Activated CD4-positive, alpha-beta T cell treated with anti-CD3 and anti-CD28 coated beads, Interleukin-2, amount 50 U/mL, for 16 hours (primary cell): ENCODE results near the gene MOGAT3.

Source experiments
- DNase-seq: peaks from one replicate; pipeline ENCODE4 v3.0.0-alpha.2; 2020

Gene MOGAT3

DNA sequence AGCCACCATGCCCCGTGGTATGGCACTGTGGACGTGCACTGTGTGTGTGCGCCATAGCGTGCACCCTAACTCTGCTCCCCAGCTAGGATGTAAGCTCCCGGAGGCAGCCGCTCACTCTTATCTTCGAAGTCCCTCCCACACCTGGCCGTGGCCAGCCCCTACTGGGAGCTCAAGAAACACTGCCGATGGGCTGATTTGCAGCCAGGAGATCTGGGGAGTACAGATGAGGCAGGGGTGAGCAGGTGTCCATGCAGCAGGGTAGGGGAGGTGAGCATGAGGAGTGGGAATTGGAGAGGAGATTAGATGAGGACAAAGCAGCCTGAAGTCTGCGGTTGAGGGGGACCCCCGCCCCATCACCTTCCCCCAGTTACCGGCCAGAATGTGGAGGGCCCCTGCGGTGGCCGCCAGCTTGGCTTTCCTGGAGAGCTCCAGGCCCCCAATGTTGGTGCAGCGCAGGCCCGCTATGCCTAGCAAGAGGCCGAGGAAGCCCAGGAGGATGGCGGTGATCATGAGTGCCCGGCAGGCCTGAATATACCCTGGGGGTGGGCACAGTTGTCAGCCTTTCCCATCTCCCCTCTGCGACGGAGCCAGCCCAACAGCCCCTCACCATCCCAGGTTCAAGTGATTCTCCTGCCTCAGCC, 33.2 kb upstream of the MOGAT3 start:
- no peak for DNase-seq

DNA sequence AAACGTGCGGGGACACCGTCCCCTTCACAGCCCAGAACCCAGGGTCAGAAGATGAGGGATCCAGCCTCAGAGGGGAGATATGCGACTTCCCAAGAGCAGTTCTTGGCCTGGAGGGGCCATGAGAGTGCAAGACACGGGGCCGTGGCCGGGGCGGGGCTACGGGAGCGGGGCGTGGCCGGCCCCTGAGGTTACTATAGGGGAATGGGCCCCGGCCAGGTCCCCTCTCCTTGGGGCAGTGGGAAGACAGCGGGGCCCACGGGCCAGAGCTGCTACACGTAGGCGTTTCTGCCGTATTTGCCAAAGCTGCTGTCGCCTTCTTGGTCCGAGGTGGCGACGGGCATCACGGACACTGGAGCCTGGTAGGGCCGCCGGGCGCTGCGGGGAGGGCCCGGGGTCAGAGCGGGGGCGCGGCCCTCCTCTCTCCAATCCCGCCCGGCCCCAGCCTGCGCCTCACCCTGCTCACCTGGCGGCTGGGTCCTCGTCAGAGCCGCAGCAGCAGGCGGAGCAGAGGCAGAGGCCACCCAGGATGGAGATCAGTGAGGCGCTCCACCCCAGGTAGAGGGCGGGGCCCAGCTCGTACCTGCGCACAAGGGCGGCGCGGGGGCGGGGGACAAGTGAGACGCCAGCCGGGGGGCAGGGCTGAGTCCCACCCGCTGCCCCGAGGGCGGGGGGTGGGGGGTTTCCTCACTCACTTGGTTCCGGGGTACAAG, 31.5 kb upstream of the MOGAT3 start:
- no peak for DNase-seq

DNA sequence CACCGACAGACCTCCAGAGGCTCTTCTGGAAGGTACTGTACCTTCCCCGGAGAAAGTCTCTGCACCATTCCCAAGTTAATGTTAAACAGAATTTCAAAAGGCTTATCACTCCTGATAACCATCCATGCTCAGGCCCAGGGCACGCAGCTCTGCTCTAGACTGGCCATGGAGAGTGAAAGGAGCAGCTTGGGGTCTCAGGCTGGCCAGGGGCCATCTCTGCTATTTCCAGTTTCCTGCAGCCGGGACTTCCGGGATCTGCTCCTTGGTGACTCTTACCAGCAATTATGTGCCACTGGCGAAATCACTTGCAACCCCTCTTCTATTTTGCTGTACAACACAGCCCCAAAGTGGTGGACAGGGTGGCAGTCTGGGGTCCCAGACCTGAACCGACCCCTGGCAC, 30.8 kb upstream of the MOGAT3 start:
- DNase-seq: no peak

DNA sequence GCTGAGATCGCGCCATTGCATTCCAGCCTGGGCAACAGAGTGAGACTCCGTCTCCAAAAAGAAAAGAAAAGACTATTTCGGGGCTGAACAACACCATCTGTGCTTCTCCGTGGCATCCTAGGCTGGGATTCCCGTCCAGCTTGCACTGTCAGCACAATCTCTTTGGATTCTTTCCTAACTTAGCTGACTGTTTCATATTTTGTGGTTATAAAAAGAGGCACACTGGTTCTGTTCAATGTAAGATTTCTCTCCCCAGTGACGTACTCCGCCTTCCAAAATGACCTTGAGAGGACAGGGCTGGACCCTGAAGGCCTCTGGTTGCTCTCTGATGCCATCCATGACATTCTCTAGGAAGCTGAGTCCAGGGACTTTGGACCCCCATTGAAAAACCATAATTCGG, 25.9 kb upstream of the MOGAT3 start:
- DNase-seq: no peak

DNA sequence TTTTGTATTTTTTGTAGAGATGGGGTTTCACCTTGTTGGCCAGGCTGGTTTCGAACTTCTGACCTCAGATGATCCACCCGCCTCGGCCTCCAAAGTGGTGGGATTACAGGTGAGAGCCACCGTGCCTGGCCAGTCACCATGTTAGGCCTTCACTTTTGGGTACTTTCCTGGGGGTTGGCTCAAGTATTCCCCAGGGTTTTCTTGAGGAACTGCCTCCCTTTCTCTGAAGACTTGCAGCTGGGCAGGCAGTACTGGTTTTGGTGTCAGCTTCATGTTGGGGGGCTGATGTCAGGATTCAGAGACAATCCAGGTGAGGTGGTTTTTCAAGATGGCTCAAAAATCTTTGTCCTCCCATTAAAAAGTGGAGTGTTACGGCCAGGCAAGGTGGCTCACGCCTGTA, 24.8 kb upstream of the MOGAT3 start:
- DNase-seq: no peak

DNA sequence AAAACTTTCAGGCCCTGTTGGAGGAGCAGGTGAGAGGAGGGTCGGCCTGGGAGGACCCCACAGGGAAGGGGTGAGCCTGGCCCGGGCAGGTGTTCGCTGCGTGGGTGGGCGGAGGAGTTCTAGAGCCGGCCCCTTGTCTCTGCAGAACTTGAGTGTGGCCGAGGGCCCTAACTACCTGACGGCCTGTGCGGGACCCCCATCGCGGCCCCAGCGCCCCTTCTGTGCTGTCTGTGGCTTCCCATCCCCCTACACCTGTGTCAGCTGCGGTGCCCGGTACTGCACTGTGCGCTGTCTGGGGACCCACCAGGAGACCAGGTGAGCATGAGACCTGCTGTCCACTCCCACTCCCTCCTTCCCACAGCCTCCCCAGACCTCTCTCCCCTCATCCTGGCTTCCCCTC, 22.7 kb upstream of the MOGAT3 start:
- no peak for DNase-seq

DNA sequence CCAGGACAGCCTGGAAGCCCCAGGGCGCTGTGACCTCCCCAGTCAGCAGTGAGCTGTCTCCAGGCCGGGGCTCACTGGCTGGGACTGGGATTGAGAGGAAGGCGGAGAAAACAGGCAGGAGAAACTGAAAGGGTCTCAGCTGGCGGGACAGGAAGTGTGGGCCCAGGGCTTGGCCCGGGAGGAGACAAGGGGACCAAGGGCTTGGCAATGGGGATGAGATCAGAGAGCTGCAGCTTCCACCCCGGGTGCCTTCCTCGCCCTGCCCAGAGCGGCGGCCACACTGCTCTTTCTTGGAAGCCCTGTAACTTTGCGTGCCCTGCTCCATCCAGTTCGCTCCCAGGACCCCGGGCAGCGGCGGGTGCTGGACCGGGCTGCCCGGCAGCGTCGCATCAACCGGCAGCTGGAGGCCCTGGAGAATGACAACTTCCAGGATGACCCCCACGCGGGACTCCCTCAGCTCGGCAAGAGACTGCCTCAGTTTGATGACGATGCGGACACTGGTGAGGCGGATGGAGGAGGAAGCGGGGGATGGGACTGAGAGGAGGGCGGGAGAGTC, 21.5 kb upstream of the MOGAT3 start:
- DNase-seq: no peak

DNA sequence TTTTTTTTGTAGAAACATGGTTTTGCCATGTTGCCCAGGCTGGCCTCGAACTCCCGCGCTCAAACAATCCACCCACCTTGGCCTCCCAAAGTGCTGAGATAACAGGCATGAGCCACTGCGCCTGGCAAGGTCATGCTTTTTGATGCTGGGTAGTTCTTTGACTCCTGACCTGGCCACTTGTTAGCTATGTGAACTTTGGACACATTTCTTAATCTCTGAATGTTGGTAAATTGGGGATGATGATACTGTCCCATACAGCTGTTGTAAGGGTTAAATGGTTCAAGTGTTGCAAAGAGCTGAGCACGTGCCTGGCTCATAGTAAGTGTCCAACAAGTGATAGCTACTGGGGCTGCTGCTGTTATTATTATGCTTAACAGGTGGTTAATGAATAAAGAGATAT, 19.5 kb upstream of the MOGAT3 start:
- no peak for DNase-seq

DNA sequence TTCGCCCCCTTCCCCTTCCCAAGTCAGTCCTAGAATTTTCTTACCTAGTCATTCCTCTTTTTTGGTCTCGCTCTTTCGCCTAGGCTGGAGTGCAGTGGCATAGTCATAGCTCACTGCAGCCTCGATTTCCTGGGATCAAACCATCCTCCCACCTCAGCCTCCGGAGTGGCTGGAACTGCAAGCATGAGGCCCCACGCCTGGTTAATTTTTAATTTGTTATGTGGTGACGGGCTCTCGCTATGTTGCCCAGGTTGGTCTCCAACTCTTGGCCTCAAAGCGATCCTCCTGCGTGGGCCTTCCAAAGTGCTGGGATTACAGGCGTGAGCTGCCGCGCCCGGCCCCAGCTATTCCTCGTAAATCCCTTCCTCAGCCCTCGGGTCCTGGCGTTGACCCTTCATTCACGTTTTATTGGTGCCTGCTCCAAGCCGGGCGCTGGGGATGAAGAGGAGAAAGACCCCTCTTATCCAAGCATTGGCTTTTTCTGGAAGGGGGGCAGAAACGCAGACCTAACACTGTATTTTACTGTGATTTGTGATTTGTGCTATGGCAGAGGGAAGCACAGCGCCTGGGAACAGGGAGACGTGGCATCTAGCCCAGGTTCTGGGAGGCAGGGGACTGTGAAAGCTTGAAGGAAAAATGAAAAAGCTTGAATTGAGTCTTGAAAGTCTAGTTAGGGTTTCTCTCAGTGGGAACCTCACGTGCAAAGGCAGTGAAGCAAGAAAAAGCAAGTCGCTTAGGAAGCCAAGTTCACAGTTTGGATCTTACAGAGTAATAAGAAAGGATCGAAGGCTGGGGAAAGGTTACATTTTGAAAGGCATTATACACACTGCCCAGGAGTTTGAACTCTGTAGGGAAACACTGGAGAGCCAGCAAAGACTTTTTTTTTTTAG, 17.6 kb upstream of the MOGAT3 start:
- no peak for DNase-seq

DNA sequence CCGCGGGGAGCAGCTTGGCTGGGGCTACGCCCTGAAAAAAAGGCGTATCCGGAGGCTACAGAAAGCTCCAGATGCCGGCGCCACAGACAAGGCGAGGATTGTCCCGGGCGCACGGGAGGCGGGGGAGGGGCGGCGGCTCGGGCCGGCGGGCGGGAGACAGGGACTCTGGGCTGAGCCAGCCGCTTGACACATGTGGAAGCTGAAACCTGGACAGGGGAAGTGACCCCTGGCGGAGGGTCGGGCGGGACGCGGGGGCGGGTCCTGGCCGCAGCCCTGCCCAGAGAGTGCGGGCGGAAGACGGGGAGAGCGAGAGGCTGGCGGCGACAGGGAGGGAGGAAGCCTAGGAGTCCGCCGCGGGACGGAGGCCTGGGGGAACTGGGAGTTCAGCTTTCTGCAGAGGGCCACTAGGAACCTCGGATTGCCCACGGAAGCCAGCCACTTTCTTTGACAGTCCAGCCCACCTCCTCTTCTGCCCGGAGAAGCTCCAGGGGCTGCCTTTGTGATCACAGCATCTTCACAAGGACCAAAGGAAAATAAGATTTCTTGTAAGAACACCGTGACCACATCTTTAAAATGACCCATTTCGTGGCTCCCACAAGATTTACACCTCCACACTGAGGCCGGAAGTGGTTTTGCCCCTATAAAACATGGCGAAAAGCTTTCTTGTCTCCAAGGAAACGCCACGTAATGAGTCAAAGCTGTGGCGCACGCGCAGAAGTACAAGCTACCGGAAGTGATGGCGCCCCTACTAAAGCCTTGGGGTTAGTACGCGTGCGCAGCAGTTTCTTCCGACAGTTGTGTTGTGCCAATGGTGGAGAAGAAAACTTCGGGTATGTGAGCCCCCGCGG, 16.8 kb upstream of the MOGAT3 start, which contains the start of the genes PLOD3 and ZNHIT1:
TSS of gene PLOD3 (minus strand) at position 194 of the 848 bp plus-strand sequence. CDS start 307 bp downstream, outside the sequence.
TSS of gene ZNHIT1 (plus strand) at position 778 of the 848 bp plus-strand sequence. CDS start at position 809, 31 bp downstream.
- peak; percentile 98 for DNase-seq

DNA sequence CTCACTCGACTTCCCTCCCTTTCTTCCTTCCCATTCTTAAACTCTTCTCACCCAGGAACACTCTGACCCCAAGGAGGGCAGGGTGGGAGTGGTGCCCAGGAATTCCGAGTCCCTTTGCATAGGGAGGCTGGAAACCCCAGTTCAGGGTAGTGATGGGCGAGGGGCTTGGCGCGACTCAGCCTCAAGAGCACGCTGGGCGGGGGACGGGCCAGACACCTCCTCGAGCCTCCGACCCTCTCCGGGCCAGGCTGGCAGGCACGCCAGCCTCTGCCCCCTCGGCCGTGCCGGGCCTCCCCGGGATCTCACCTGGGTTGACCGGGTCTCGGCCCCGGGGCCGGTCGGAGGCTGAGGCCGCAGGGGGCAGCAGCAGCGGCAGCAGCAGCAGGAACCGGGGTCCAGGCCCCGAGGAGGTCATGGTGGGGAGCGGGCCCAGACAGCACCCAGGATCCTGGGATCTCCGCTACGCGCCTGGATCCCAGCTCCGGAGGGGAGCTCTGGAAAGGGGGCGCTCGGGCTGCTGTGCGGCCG, 16.1 kb upstream of the MOGAT3 start:
- DNase-seq: no peak

DNA sequence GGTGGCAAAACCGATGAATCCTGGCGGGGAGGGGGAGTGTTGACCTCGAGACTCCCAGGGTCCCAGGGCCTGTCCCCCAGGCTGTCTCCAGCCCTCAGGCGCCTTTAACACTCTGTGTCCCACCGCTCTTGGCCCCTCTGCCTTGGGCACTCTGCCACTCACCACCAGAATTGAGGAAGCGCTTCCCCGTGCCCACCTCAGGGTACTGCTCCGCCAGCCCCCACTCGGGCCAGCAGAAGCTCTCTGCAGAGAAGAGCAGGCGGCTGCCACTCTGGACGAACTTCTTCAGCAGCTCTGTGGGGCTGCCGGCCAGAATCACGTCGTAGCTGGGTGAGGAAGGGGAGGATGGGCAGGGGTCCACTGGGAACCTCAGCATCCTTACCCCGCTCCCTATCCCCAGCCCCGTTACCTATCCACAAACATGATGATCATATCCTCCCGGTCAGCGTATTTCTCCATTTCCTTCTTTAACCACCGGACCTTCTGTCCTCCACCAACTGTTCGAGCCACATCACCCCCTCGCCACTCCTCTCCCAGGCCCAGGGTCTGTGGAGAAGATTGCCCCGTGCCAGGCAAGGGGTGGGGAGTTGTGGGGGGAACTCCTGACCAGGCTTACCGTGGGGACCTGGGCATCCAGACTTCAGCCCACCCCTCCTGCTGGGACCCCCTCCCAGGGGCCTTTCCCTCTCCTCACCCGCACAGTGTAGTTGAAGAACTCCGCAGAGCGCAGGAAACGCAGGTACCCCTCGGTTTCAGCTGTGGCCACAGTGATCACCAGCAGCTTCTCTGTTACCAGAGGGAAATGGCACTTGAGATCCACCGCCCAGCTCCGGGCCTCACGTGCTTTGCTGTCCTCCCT, 15.4 kb upstream of the MOGAT3 start:
- no peak for DNase-seq

DNA sequence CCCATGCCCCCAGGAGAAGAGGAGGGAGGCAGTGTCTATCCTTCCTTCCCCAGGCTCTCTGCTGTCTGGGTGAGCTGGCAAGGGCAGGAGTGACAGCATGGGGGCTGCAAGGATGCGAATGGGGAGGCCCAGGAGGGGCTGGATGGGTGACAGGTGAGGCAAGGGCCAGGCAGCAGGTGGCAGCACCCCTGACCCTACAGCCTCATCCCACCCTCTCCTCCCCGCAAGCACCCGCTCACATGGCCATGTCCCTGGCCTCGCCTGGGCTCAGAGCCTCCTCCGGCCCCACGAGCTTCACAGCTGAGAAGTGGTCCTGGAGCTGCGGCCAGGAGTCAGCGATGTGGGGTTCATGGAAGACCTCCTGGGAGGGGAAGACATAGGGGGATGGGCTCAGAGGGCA, 11.2 kb upstream of the MOGAT3 start:
- DNase-seq: no peak

DNA sequence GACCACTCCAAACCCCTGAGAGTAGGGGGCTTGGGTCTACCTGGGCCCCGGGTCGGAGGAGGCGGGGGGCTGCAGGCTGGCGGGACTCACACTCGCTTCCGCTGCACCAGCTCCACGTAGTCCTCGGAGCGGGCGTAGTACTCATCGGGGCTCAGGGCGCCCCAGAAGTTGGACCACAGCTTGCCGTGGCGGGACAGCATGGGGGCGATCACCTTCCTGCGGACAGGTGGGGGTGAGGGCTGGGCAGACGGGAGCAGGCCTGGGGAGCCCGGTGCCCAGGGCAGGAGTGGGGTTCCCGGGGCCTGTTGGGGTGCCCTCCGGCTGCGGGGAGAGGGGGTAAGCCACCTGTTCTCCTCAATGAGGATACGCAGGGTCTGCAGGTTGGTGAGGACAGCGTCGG, 10.7 kb upstream of the MOGAT3 start:
- no peak for DNase-seq

DNA sequence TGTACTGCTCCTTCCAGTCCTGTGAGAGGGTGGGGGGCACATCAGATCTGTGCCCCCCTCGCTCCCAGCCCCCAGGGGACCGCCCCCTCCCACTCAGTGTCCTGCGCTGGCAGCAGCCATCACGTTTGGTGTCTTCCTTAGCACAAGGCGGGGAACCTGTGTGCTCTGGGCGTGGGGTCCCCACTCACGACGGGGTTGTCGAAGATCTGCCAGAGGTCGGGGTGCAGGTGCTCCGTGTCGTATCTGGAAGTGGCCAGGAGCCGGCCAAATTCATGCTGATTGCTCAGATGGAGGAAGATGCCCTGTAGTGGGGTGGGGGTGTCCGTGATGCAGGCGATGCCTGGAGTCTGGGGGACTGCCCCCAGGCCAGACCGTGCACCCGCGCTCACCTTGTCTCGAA, 9.3 kb upstream of the MOGAT3 start:
- no peak for DNase-seq

DNA sequence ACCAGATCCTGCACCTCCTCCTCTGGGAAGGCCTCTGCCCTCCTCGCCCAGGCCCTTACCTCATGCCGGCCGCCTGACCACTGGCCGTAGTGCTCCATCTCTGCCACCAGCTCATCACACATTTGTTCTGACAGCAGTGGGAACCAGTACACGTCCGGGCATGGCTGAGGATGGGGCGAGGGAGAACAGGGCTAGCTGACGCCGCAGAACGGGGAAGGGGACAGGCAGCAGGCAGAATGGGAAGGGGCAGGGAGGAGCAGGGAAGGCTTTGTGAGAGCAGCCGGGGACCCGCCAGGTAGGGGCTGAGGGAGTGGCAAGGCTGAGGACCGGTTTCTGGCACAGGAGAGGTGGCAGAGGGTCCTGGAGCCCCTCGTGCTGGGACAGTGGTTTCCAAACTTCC, 8.0 kb upstream of the MOGAT3 start:
- no peak for DNase-seq

DNA sequence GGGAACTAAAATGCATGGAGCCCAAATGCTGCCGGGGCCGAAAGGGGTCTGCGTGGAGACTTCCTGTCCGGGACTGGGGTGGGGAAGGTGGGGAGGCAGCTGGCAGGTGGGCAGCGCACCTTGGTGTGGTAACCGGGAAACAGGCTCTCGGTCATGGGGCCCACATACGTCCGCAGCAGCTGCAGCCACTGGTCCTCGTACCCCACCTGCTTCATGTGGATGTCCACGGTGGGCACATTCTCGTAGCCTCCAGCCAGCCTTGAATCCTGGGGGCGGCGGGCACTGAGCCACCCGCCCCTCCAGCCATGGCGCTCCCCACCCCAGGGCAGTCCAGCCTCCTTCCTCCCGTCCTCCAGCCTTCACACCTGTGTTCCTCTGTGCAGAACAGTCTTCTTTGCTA, 6.6 kb upstream of the MOGAT3 start:
- DNase-seq: no peak

DNA sequence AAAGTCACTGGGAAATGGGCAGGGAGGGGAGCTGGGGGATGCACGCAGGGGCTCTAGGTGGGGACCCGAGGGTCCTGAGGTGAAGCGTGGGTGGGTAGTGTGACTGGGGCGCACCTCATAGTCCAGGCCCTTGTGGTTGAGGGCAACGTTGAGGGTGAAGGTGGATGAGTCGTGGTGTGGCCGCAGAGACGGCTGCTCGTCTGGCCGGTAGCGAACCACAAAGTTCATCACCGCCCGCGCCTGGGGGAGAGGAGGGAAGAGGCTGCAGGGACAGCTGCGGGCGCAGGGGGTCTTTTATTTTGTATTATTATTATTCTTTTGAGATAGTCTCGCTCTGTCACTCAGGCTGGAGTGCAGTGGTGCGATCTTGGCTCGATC, 5.8 kb upstream of the MOGAT3 start:
- DNase-seq: no peak

DNA sequence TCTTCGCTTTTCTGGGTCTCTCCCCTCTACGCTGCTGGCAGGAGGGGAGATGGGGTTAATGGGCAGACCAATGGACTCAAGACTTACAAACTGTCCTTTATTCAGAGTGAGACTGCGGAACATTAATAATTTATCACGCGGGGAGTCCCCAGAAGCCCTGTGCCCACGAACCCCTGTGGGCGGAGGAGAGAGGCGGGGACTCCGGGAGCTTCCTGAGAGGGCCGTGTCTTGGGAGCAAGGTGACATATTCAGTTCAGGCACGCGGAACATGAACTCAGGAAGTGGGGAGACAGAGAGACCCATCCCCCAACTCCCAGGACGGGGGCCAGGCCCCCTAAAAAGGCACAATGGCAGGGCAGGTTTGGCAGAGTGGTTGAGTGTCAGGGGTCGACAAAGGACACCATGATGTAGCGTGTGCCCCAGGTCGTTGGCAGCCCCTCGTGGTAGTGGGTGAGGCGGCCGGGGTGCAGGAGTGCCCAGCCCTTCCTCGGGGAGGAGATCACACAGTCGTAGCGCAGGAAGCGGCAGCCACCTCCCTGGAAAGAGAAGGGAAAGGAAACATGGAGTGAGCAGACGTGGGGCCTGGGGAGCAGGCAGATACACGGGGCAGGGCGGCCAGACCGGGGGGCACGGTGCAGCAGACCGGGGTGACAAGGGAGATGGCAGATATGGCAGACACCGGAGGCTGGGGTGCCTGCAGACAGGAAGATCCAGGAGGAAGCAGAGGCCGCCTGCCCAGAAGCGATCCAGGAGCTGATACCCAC, 5.2 kb upstream of the MOGAT3 start:
- no peak for DNase-seq
